Liver (tissue), 3 donors: Measurements from ENCODE around the gene ETAA1.

Experiments
- EGR1 ChIP-seq, 2 donors: IDR thresholded peaks; 2 replicates each; pipeline ENCODE4 v1.6.1; 2016 to 2018; ENCODE audit warnings: antibody characterized with exemption in 2 of 2, low read depth in 2 of 2
- FOXA1 ChIP-seq: IDR thresholded peaks from 2 replicates; pipeline ENCODE4 v1.6.1; 2016; ENCODE audit warnings: antibody characterized with exemption
- JUND ChIP-seq, 2 donors: IDR thresholded peaks; 2 replicates each; pipeline ENCODE4 v1.6.1; 2016; ENCODE audit warnings: antibody characterized with exemption in 2 of 2
- RAD21 ChIP-seq, 2 donors: IDR thresholded peaks; 2 replicates each; pipeline ENCODE4 v1.6.1; 2016; ENCODE audit warnings: antibody characterized with exemption in 2 of 2, mild to moderate bottlenecking in 2 of 2
- SP1 ChIP-seq: IDR thresholded peaks from 2 replicates; pipeline ENCODE4 v1.6.1; 2018; ENCODE audit warnings: antibody characterized with exemption, mild to moderate bottlenecking
- TAF1 ChIP-seq: conservative IDR thresholded peaks from 2 replicates; pipeline ENCODE4 v1.6.1; 2016; ENCODE audit warnings: antibody characterized with exemption, mild to moderate bottlenecking
- YY1 ChIP-seq: IDR thresholded peaks from 2 replicates; pipeline ENCODE4 v1.6.1; 2016; ENCODE audit warnings: antibody characterized with exemption, mild to moderate bottlenecking
- TF ChIP-seq, protein P1 (sequence below): fragments of 150-350 bp; IDR thresholded peaks from 2 replicates; pipeline ENCODE4 v1.5.1; 2017; ENCODE audit warnings: improper control_type of control experiment, low read depth, low read length; ENCODE audit not compliant: missing input control
- TF ChIP-seq, protein P2 (sequence below): IDR thresholded peaks from 2 replicates; pipeline ENCODE4 v1.6.1; 2016; ENCODE audit warnings: antibody characterized with exemption
- TF ChIP-seq, protein P3 (sequence below): IDR thresholded peaks from 2 replicates; pipeline ENCODE4 v1.6.1; 2016; ENCODE audit warnings: antibody characterized with exemption, mild to moderate bottlenecking
- TF ChIP-seq, protein P4 (sequence below): IDR thresholded peaks from 2 replicates; pipeline ENCODE4 v1.6.1; 2016; ENCODE audit warnings: antibody characterized with exemption
- TF ChIP-seq, protein P5 (sequence below): IDR thresholded peaks from 2 replicates; pipeline ENCODE4 v1.6.1; 2016; ENCODE audit warnings: antibody characterized with exemption
- donor health status: healthy.
- donor health status: healthy.

DNA sequence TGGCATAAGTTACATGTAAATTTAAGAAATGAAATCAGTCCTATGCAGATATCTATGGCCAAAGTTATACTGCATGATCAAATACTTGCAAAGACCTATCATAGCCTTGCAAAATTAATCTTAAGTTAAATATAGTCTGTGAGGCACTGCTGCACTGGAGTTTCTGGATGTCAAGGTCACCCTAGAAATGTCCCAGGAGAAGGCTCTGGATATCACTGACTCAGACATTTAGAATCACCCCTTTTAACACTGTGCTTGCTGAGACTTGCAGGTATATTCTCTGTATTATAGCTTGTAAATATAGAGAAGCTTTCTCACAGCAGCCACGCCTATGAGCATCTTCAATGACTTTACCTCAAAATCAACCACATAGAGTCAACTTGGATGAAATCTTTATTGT is 51.5 kb downstream of the ETAA1 start:
- TF ChIP-seq, protein P1, sequence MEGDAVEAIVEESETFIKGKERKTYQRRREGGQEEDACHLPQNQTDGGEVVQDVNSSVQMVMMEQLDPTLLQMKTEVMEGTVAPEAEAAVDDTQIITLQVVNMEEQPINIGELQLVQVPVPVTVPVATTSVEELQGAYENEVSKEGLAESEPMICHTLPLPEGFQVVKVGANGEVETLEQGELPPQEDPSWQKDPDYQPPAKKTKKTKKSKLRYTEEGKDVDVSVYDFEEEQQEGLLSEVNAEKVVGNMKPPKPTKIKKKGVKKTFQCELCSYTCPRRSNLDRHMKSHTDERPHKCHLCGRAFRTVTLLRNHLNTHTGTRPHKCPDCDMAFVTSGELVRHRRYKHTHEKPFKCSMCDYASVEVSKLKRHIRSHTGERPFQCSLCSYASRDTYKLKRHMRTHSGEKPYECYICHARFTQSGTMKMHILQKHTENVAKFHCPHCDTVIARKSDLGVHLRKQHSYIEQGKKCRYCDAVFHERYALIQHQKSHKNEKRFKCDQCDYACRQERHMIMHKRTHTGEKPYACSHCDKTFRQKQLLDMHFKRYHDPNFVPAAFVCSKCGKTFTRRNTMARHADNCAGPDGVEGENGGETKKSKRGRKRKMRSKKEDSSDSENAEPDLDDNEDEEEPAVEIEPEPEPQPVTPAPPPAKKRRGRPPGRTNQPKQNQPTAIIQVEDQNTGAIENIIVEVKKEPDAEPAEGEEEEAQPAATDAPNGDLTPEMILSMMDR, result no peak
- no peak for TF ChIP-seq YY1
- TF ChIP-seq, protein P2, sequence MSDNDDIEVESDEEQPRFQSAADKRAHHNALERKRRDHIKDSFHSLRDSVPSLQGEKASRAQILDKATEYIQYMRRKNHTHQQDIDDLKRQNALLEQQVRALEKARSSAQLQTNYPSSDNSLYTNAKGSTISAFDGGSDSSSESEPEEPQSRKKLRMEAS, result no peak
- TF ChIP-seq TAF1, result no peak
- TF ChIP-seq JUND (IDR thresholded peaks at IDR 0.05), result no peak
- no peak for TF ChIP-seq SP1
- TF ChIP-seq EGR1 (IDR thresholded peaks at IDR 0.05; ENCODE audit: low read depth in 2 of 2), result no peak
- TF ChIP-seq, protein P3, sequence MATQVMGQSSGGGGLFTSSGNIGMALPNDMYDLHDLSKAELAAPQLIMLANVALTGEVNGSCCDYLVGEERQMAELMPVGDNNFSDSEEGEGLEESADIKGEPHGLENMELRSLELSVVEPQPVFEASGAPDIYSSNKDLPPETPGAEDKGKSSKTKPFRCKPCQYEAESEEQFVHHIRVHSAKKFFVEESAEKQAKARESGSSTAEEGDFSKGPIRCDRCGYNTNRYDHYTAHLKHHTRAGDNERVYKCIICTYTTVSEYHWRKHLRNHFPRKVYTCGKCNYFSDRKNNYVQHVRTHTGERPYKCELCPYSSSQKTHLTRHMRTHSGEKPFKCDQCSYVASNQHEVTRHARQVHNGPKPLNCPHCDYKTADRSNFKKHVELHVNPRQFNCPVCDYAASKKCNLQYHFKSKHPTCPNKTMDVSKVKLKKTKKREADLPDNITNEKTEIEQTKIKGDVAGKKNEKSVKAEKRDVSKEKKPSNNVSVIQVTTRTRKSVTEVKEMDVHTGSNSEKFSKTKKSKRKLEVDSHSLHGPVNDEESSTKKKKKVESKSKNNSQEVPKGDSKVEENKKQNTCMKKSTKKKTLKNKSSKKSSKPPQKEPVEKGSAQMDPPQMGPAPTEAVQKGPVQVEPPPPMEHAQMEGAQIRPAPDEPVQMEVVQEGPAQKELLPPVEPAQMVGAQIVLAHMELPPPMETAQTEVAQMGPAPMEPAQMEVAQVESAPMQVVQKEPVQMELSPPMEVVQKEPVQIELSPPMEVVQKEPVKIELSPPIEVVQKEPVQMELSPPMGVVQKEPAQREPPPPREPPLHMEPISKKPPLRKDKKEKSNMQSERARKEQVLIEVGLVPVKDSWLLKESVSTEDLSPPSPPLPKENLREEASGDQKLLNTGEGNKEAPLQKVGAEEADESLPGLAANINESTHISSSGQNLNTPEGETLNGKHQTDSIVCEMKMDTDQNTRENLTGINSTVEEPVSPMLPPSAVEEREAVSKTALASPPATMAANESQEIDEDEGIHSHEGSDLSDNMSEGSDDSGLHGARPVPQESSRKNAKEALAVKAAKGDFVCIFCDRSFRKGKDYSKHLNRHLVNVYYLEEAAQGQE, result no peak
- TF ChIP-seq FOXA1, result no peak
- no peak for TF ChIP-seq RAD21 (IDR thresholded peaks at IDR 0.05)
- TF ChIP-seq, protein P4, sequence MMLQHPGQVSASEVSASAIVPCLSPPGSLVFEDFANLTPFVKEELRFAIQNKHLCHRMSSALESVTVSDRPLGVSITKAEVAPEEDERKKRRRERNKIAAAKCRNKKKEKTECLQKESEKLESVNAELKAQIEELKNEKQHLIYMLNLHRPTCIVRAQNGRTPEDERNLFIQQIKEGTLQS, result no peak
- TF ChIP-seq, protein P5, sequence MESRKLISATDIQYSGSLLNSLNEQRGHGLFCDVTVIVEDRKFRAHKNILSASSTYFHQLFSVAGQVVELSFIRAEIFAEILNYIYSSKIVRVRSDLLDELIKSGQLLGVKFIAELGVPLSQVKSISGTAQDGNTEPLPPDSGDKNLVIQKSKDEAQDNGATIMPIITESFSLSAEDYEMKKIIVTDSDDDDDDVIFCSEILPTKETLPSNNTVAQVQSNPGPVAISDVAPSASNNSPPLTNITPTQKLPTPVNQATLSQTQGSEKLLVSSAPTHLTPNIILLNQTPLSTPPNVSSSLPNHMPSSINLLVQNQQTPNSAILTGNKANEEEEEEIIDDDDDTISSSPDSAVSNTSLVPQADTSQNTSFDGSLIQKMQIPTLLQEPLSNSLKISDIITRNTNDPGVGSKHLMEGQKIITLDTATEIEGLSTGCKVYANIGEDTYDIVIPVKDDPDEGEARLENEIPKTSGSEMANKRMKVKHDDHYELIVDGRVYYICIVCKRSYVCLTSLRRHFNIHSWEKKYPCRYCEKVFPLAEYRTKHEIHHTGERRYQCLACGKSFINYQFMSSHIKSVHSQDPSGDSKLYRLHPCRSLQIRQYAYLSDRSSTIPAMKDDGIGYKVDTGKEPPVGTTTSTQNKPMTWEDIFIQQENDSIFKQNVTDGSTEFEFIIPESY, result no peak
